ENCODE data around the gene SMIM41. TPM values are rescaled to one million over a fixed set of nuclear protein-coding genes. Genes with fewer than 3 reads are reported as not detected.

The SMIM41 gene
- polyA plus RNA-seq, 1 donor (not counting 4 experiments of a cell fraction or from before 2014, with no cell fraction given) = not detected

DNA sequence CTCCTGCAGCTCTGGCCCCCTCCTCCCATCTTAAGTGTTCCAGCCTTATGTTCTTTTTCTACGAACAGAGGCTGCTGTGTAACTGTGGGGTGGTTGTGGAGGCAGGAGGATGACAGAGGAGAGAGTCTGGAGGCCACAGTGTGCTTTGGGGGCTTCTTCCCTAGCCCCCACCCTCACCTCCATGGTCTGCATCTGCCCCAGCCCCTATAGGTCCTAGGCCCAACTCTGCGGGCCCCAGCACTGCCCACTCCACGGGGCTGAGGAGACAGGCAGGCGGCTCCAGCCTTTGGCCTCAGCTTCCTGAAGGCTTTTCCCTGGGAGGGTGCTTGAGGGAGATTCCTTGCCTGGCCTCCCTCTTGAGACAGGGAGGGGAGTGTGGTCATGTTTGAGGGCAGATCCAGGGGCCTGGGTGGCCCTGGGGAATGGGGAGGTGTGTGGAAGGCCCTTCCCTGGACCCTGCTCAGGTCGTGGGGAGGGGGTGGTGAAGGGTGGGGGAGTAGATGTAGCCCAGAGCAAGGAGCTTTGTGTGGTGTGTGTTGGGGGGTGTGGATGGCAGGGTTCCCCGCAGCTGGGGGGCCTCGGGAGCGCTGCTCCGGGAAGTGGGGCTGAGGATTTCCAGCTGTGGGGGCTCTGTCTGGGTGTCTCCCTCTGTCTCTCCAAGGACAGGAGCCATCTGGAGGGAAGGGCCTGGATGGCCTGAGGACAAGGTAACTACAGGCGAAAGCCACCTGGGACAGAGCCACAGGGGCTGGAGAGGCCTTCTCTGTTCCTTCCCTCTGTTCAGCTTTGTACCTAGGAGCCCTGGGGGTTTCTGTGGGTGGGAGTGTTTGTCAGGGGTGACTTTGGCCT lies 1.1 kb downstream of the SMIM41 start:
- H3K9me3 ChIP-seq (ENCODE audit: control insufficient read depth, low read depth, low read length) = no peaks in the 10 kb centered on the region
- H4K20me1 ChIP-seq (ENCODE audit: control insufficient read depth, extremely low read depth, insufficient read depth, low read length) = peaks cover 7% of the 10 kb centered on the region
- no peaks in the 10 kb centered on the region for H3K27me3 ChIP-seq (ENCODE audit: control insufficient read depth, extremely low read depth, insufficient read depth, low read length)
- H3K79me2 ChIP-seq (ENCODE audit: control insufficient read depth, insufficient read depth, low read length) = peaks cover 10% of the 10 kb centered on the region
- TF ChIP-seq EZH2 (IDR thresholded peaks at IDR 0.05; ENCODE audit: low read length) = no peak
- TF ChIP-seq, protein P1, sequence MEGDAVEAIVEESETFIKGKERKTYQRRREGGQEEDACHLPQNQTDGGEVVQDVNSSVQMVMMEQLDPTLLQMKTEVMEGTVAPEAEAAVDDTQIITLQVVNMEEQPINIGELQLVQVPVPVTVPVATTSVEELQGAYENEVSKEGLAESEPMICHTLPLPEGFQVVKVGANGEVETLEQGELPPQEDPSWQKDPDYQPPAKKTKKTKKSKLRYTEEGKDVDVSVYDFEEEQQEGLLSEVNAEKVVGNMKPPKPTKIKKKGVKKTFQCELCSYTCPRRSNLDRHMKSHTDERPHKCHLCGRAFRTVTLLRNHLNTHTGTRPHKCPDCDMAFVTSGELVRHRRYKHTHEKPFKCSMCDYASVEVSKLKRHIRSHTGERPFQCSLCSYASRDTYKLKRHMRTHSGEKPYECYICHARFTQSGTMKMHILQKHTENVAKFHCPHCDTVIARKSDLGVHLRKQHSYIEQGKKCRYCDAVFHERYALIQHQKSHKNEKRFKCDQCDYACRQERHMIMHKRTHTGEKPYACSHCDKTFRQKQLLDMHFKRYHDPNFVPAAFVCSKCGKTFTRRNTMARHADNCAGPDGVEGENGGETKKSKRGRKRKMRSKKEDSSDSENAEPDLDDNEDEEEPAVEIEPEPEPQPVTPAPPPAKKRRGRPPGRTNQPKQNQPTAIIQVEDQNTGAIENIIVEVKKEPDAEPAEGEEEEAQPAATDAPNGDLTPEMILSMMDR (optimal IDR thresholded peaks at IDR 0.05 in 1 of 3, IDR thresholded peaks at IDR 0.05 in 1 of 3, conservative IDR thresholded peaks at IDR 0.05 in 1 of 3; ENCODE audit: extremely low read depth in 1 of 3, insufficient read depth in 2 of 3, low read length in 3 of 3) = no peak
- H3K36me3 ChIP-seq (ENCODE audit: control insufficient read depth in 2 of 2, extremely low read depth in 1 of 2, insufficient read depth in 2 of 2, low read length in 2 of 2) = peaks cover 10 to 11% of the 10 kb centered on the region in 2 experiments
- no peak for FAIRE-seq
- no peak overlapping the region for H2AFZ ChIP-seq (ENCODE audit: control insufficient read depth, low read length)
- no peaks in the 10 kb centered on the region for H3K9me1 ChIP-seq (ENCODE audit: control insufficient read depth, extremely low read depth, insufficient read depth, low read length)
- H3K9ac ChIP-seq (ENCODE audit: control insufficient read depth, extremely low read depth, insufficient read depth, low read length) = no peak overlapping the region
- H3K4me1 ChIP-seq (ENCODE audit: control insufficient read depth, extremely low read depth, insufficient read depth, low read length) = no peaks in the 10 kb centered on the region
- no peak overlapping the region for H3K4me2 ChIP-seq (ENCODE audit: control insufficient read depth, extremely low read depth, insufficient read depth, low read depth, low read length)
- no peak overlapping the region for H3K27ac ChIP-seq (ENCODE audit: control insufficient read depth, insufficient read depth, low read length)
- dilution Hi-C loops (cut with MboI; ENCODE audit: extremely low pct_ligation_motif_present, low sequenced_read_pairs) = no loop called here
- no peak overlapping the region for H3K4me3 ChIP-seq (ENCODE audit: control insufficient read depth in 2 of 3, extremely low read depth in 1 of 3, insufficient read depth in 2 of 3, low read depth in 1 of 3, low read length in 3 of 3)
- DNase-seq (ENCODE audit: low read depth, low spot score) = no peak

- peaks cover 7% of the 10 kb centered on the region for H4K20me1 ChIP-seq (ENCODE audit: control insufficient read depth, extremely low read depth, insufficient read depth, low read length)
- H3K4me1 ChIP-seq (ENCODE audit: control insufficient read depth, extremely low read depth, insufficient read depth, low read length) = no peaks in the 10 kb centered on the region
- H3K9me3 ChIP-seq (ENCODE audit: control insufficient read depth, low read depth, low read length) = no peaks in the 10 kb centered on the region
- peaks cover 8 to 10% of the 10 kb centered on the region in 2 experiments for H3K36me3 ChIP-seq (ENCODE audit: control insufficient read depth in 2 of 2, extremely low read depth in 1 of 2, insufficient read depth in 2 of 2, low read length in 2 of 2)
- no peak for DNase-seq (ENCODE audit: low read depth, low spot score)
- TF ChIP-seq, protein P1 (optimal IDR thresholded peaks at IDR 0.05 in 1 of 3, IDR thresholded peaks at IDR 0.05 in 1 of 3, conservative IDR thresholded peaks at IDR 0.05 in 1 of 3; ENCODE audit: extremely low read depth in 1 of 3, insufficient read depth in 2 of 3, low read length in 3 of 3) = no peak
- no peak for TF ChIP-seq EZH2 (IDR thresholded peaks at IDR 0.05; ENCODE audit: low read length)
- H3K4me3 ChIP-seq (ENCODE audit: control insufficient read depth in 2 of 3, extremely low read depth in 1 of 3, insufficient read depth in 2 of 3, low read depth in 1 of 3, low read length in 3 of 3) = no peak overlapping the region
- no peak overlapping the region for H3K4me2 ChIP-seq (ENCODE audit: control insufficient read depth, extremely low read depth, insufficient read depth, low read depth, low read length)
- no peak overlapping the region for H3K9ac ChIP-seq (ENCODE audit: control insufficient read depth, extremely low read depth, insufficient read depth, low read length)
- dilution Hi-C loops (cut with MboI; ENCODE audit: extremely low pct_ligation_motif_present, low sequenced_read_pairs) = no loop called here
- no peaks in the 10 kb centered on the region for H3K9me1 ChIP-seq (ENCODE audit: control insufficient read depth, extremely low read depth, insufficient read depth, low read length)
- H2AFZ ChIP-seq (ENCODE audit: control insufficient read depth, low read length) = no peak overlapping the region
- FAIRE-seq = no peak
- H3K27me3 ChIP-seq (ENCODE audit: control insufficient read depth, extremely low read depth, insufficient read depth, low read length) = peaks cover 2% of the 10 kb centered on the region
- H3K27ac ChIP-seq (ENCODE audit: control insufficient read depth, insufficient read depth, low read length) = no peak overlapping the region
- peaks cover 6% of the 10 kb centered on the region for H3K79me2 ChIP-seq (ENCODE audit: control insufficient read depth, insufficient read depth, low read length)
Measured at GRCh38 chr12:52081263-52081733, 1.8 kb downstream of the SMIM41 start.

Data from keratinocyte (primary cell).